ENCODE data around the gene SMIM23.

Gene SMIM23

GRCh38 chr5:171770153-171770552 is 15.5 kb upstream of the SMIM23 start:
- TF ChIP-seq ZFP30 (CRISPR knock-in tag; IDR thresholded peaks at IDR 0.05) = no peak
- no peak for TF ChIP-seq ZNF565 (CRISPR knock-in tag; conservative IDR thresholded peaks at IDR 0.05; ENCODE audit: low read depth)
- no peak for TF ChIP-seq ZNF70 (CRISPR knock-in tag; IDR thresholded peaks at IDR 0.05)
- no peak for TF ChIP-seq OSR1 (CRISPR knock-in tag; IDR thresholded peaks at IDR 0.05)
- no peak for TF ChIP-seq CREB5 (CRISPR knock-in tag; IDR thresholded peaks at IDR 0.05; ENCODE audit: low read depth)
- TF ChIP-seq SNAI2 (CRISPR knock-in tag; IDR thresholded peaks at IDR 0.05) = no peak
- no peak for ATAC-seq

GRCh38 chr5:171771856-171772255 is 13.8 kb upstream of the SMIM23 start:
- TF ChIP-seq TCF4 (CRISPR knock-in tag; IDR thresholded peaks at IDR 0.05; ENCODE audit: borderline replicate concordance) (no peak), GLIS3 (CRISPR knock-in tag; IDR thresholded peaks at IDR 0.05) (no peak), ZNF8 (CRISPR knock-in tag; IDR thresholded peaks at IDR 0.05) (no peak), ARNTL (CRISPR knock-in tag; IDR thresholded peaks at IDR 0.05; ENCODE audit: borderline replicate concordance, low read depth) (no peak)
- ATAC-seq = no peak

- no peak for TF ChIP-seq POU6F1 (CRISPR knock-in tag; IDR thresholded peaks at IDR 0.05; ENCODE audit: borderline replicate concordance, low read depth)
- no peak for TF ChIP-seq TOX (CRISPR knock-in tag; IDR thresholded peaks at IDR 0.05; ENCODE audit: borderline replicate concordance)
- no peak for TF ChIP-seq ZFP30 (CRISPR knock-in tag; IDR thresholded peaks at IDR 0.05)
- no peak for ATAC-seq
Observed at GRCh38 chr5:171773106-171773505, 12.5 kb upstream of the SMIM23 start.

GRCh38 chr5:171774418-171774817 is 11.2 kb upstream of the SMIM23 start:
- ATAC-seq = no peak
- TF ChIP-seq POU6F1 (CRISPR knock-in tag; IDR thresholded peaks at IDR 0.05; ENCODE audit: borderline replicate concordance, low read depth) (no peak), ZNF565 (CRISPR knock-in tag; conservative IDR thresholded peaks at IDR 0.05; ENCODE audit: low read depth) (no peak), ESRRG (CRISPR knock-in tag; IDR thresholded peaks at IDR 0.05) (no peak), RARB (CRISPR knock-in tag; IDR thresholded peaks at IDR 0.05) (no peak), ISL1 (CRISPR knock-in tag; IDR thresholded peaks at IDR 0.05) (no peak), BACH2 (CRISPR knock-in tag; IDR thresholded peaks at IDR 0.05; ENCODE audit: borderline replicate concordance) (no peak), OSR1 (CRISPR knock-in tag; IDR thresholded peaks at IDR 0.05) (no peak), CREB5 (CRISPR knock-in tag; IDR thresholded peaks at IDR 0.05; ENCODE audit: low read depth) (no peak), ZNF70 (CRISPR knock-in tag; IDR thresholded peaks at IDR 0.05) (no peak), CSRNP3 (CRISPR knock-in tag; IDR thresholded peaks at IDR 0.05) (no peak), SNAI2 (CRISPR knock-in tag; IDR thresholded peaks at IDR 0.05) (no peak), TSHZ2 (CRISPR knock-in tag; IDR thresholded peaks at IDR 0.05) (no peak), ARNTL (CRISPR knock-in tag; IDR thresholded peaks at IDR 0.05; ENCODE audit: borderline replicate concordance, low read depth) (no peak), ZFP3 (CRISPR knock-in tag; IDR thresholded peaks at IDR 0.05) (no peak), TOX (CRISPR knock-in tag; IDR thresholded peaks at IDR 0.05; ENCODE audit: borderline replicate concordance) (no peak), TCF4 (CRISPR knock-in tag; IDR thresholded peaks at IDR 0.05; ENCODE audit: borderline replicate concordance) (no peak), ZC3H10 (CRISPR knock-in tag; IDR thresholded peaks at IDR 0.05) (no peak), ZFP30 (CRISPR knock-in tag; IDR thresholded peaks at IDR 0.05) (no peak), PATZ1 (CRISPR knock-in tag; IDR thresholded peaks at IDR 0.05; ENCODE audit: borderline replicate concordance) (no peak)

All from SK-N-SH treated with all-trans-retinoic acid at 6 μM for 48 hours (cell line).